SH-SY5Y (cell line): Measurements from ENCODE around the gene BIRC7.

ENCODE experiments used
- GATA2 ChIP-seq: IDR thresholded peaks from 2 replicates; pipeline ENCODE4 v1.6.1; 2011; ENCODE audit warnings: mild to moderate bottlenecking, low read depth, low read length
- GATA3 ChIP-seq: IDR thresholded peaks from 2 replicates; pipeline ENCODE4 v1.6.1; 2011; ENCODE audit warnings: low read depth, mild to moderate bottlenecking, low read length, moderate library complexity

GRCh38 chr20:63277466-63278272 lies 42.0 kb downstream of the BIRC7 start:
- TF ChIP-seq GATA2: no peak
- no peak for TF ChIP-seq GATA3
